Kidney (tissue), 14 donors: ENCODE measurements around the gene TNIP2. TPM values are rescaled to one million over a fixed set of nuclear protein-coding genes. Genes with fewer than 3 reads are reported as not detected.

Source experiments
- DNase-seq, 5 donors: peaks; one replicate each; pipeline ENCODE4 v3.0.0-alpha.2; 2013 to 2020
- FAIRE-seq: peaks from 2 replicates; lab custom pipeline; 2012; peaks lifted over from hg19 to GRCh38; lab: Jason Lieb, UNC
- H3K27ac ChIP-seq, 2 donors: one replicate each; pipeline ENCODE4 v1.7.0; 2013; ENCODE audit warnings: low read depth in 2 of 2, low read length in 2 of 2, inconsistent platforms in 1 of 2
- H3K27me3 ChIP-seq: one replicate; pipeline ENCODE4 v1.7.1; 2013; ENCODE audit warnings: low read length, inconsistent platforms; ENCODE audit not compliant: control insufficient read depth, insufficient read depth
- H3K36me3 ChIP-seq, 3 donors: one replicate each; pipeline versions ENCODE4 v1.7.0 to v1.7.1; 2013; ENCODE audit warnings: low read length in 3 of 3, control low read depth in 1 of 3, inconsistent platforms in 1 of 3; ENCODE audit not compliant: insufficient read depth in 3 of 3, control insufficient read depth in 2 of 3
- H3K4me1 ChIP-seq, 3 donors: one replicate each; pipeline versions ENCODE4 v1.7.0 to v1.7.1; 2013; ENCODE audit warnings: low read length in 3 of 3, inconsistent platforms in 1 of 3, low read depth in 1 of 3; ENCODE audit not compliant: control insufficient read depth in 2 of 3, insufficient read depth in 2 of 3
- H3K4me3 ChIP-seq, 3 donors: one replicate each; pipeline versions ENCODE4 v1.7.0 to v1.8.1; 2013; ENCODE audit warnings: low read length in 3 of 3, control low read depth in 1 of 3, inconsistent platforms in 1 of 3
- H3K9ac ChIP-seq, 3 donors: one replicate each; pipeline versions ENCODE4 v1.7.0 to v1.7.1; 2013; ENCODE audit warnings: low read length in 3 of 3, control low read depth in 1 of 3, inconsistent platforms in 1 of 3
- H3K9me3 ChIP-seq, 3 donors: one replicate each; pipeline versions ENCODE4 v1.7.0 to v1.7.1; 2013; ENCODE audit warnings: low read length in 3 of 3, control low read depth in 1 of 3, inconsistent platforms in 1 of 3; ENCODE audit not compliant: control insufficient read depth in 2 of 3, insufficient read depth in 1 of 3
- CTCF ChIP-seq: IDR thresholded peaks from 3 replicates; pipeline ENCODE4 v1.5.1; 2012; ENCODE audit warnings: mild to moderate bottlenecking, moderate library complexity, borderline replicate concordance; ENCODE audit not compliant: insufficient read depth; ENCODE audit errors: extremely low read depth
- intact Hi-C: fragments of 100-400 bp; cut with DNase I; formaldehyde crosslinking; loops from one replicate; pipeline ENCODE4 v1.11.1; 2022
- polyA plus RNA-seq: library from polyadenylated mRNA; stranded (reverse); fragments of 350-450 nt; fragmentation: Illumina TruSeq; extraction: RNeasy Lipid Tissue Mini Kit (QIAGEN cat#74804); gene quantifications from one replicate; pipeline ENCODE4 v1.2.3, GENCODE V29; 2014; ENCODE audit warnings: low read depth, low replicate concordance; ENCODE audit not compliant: insufficient read depth
- total RNA-seq: library from RNA; stranded (reverse); fragmentation: NEBNext Ultra II Directional; extraction: Animal tissue kit (Norgen Biotek cat#: 25700); gene quantifications from one replicate; pipeline ENCODE4 v1.2.1, GENCODE V29; 2021
- donor health status: control.
- donor health status: control.
- donor health status: control.
- donor health status: control.
- donor health status: control.
- donor health status: DM: yes; HTN: yes; CAD: no.
- donor health status: Normal renal cell carcinoma (clear cell type).

TNIP2 gene
- total and polyA plus RNA-seq, 2 donors from 2014 or later: 43.1 to 44.4 TPM

GRCh38 chr4:2795893-2796848, 40.0 kb upstream of the TNIP2 start:
- H3K9ac ChIP-seq: peak overlapping the region in 1 of 3 donors; percentile 58

GRCh38 chr4:2795300-2795892, 39.3 kb upstream of the TNIP2 start:
- no peaks in the 10 kb centered on the region for H3K9me3 ChIP-seq
- intact Hi-C loops: no loop called here
- FAIRE-seq: no peak
- H3K36me3 ChIP-seq: no peaks in the 10 kb centered on the region
- no peaks in the 10 kb centered on the region for H3K27me3 ChIP-seq
- peaks cover 0 to 76% (median 67%) of the 10 kb centered on the region in 3 donors for H3K4me1 ChIP-seq
- H3K4me3 ChIP-seq: peak overlapping the region in 2 of 3 donors; percentile 61 to 78
- TF ChIP-seq CTCF: no peak
- peak overlapping the region; percentile 77 to 93 for H3K27ac ChIP-seq
- peak overlapping the region in 1 of 3 donors; percentile 26 for H3K9ac ChIP-seq
- DNase-seq: peak; percentile 69 to 89 (median 80)

More at GRCh38 chr4:2795893-2796848, 40.0 kb upstream of the TNIP2 start:
- Histone ChIP-seq H3K27ac (peak overlapping the region; percentile 77 to 93), H3K4me3 (peak overlapping the region in 2 of 3 donors; percentile 61 to 78), H3K27me3 (no peaks in the 10 kb centered on the region), H3K4me1 (peaks cover 0 to 82% (median 65%) of the 10 kb centered on the region in 3 donors), H3K36me3 (no peaks in the 10 kb centered on the region), H3K9me3 (no peaks in the 10 kb centered on the region)
- FAIRE-seq (no peak), DNase-seq (peak in 4 of 5 donors; percentile 33 to 97 (median 66))
- intact Hi-C loops: no loop called here
- TF ChIP-seq CTCF: no peak

GRCh38 chr4:2794486-2795299, 38.6 kb upstream of the TNIP2 start:
- Histone ChIP-seq H3K36me3 (no peaks in the 10 kb centered on the region), H3K27ac (peak overlapping the region; percentile 77 to 93), H3K4me1 (peaks cover 0 to 71% (median 62%) of the 10 kb centered on the region in 3 donors), H3K4me3 (peak overlapping the region in 2 of 3 donors; percentile 61 to 78), H3K27me3 (no peaks in the 10 kb centered on the region), H3K9me3 (no peaks in the 10 kb centered on the region), H3K9ac (peak overlapping the region in 2 of 3 donors; percentile 6 to 84)
- DNase-seq: peak in 3 of 5 donors; percentile 13 to 91 (median 65)
- TF ChIP-seq CTCF: no peak
- FAIRE-seq: no peak
- intact Hi-C loops: no loop called here
